HepG2 (cell line): ENCODE measurements around the gene GK. TPM values are rescaled to one million over a fixed set of nuclear protein-coding genes. Genes with fewer than 3 reads are reported as not detected.

Experiments used
- CEBPG ChIP-seq: IDR thresholded peaks from 2 replicates; pipeline ENCODE4 v1.6.1; 2016
- DR1 ChIP-seq: sonication (generic); formaldehyde crosslinking; IDR thresholded peaks from 2 replicates; pipeline ENCODE4 v1.8.0; 2021; ENCODE audit warnings: mild to moderate bottlenecking, missing genetic modification reagents, inconsistent platforms
- HCFC1 ChIP-seq: fragments of 150-350 bp; IDR thresholded peaks from 2 replicates; pipeline ENCODE4 v1.6.1; 2014; ENCODE audit warnings: low read depth, low read length
- HNF4A ChIP-seq: sonication (generic); formaldehyde crosslinking; IDR thresholded peaks from 2 replicates; pipeline ENCODE4 v1.4.0; 2020; ENCODE audit warnings: missing genetic modification reagents
- MNT ChIP-seq: fragments of 450-650 bp; IDR thresholded peaks from 2 replicates; pipeline ENCODE4 v1.6.1; 2016
- NR3C1 ChIP-seq: sonication (generic); formaldehyde crosslinking; IDR thresholded peaks from 2 replicates; pipeline ENCODE4 v1.4.0; 2020; ENCODE audit warnings: missing genetic modification reagents
- REPIN1 ChIP-seq: sonication (generic); formaldehyde crosslinking; IDR thresholded peaks from 2 replicates; pipeline ENCODE4 v1.8.0; 2022; ENCODE audit warnings: missing genetic modification reagents, low read depth, mild to moderate bottlenecking, borderline replicate concordance
- TEAD3 ChIP-seq: optimal IDR thresholded peaks from 2 replicates; pipeline ENCODE3; 2016; ENCODE audit warnings: borderline replicate concordance
- XBP1 ChIP-seq: sonication (generic); formaldehyde crosslinking; IDR thresholded peaks from 2 replicates; pipeline ENCODE4 v1.5.0; 2020; ENCODE audit warnings: missing genetic modification reagents
- YEATS4 ChIP-seq: sonication (generic); formaldehyde crosslinking; IDR thresholded peaks from 2 replicates; pipeline ENCODE4 v1.4.0; 2020; ENCODE audit warnings: missing genetic modification reagents, borderline replicate concordance
- ZBTB3 ChIP-seq: sonication (generic); formaldehyde crosslinking; IDR thresholded peaks from 2 replicates; pipeline ENCODE4 v1.4.0; 2020; ENCODE audit warnings: low read depth, mild to moderate bottlenecking, moderate library complexity, missing genetic modification reagents, borderline replicate concordance
- ZFYVE20 ChIP-seq: sonication (generic); formaldehyde crosslinking; IDR thresholded peaks from 2 replicates; pipeline ENCODE4 v1.8.0; 2023; ENCODE audit warnings: low read depth, mild to moderate bottlenecking, moderate library complexity, missing genetic modification reagents, borderline replicate concordance
- ZMYM3 ChIP-seq: sonication (generic); formaldehyde crosslinking; IDR thresholded peaks from 2 replicates; pipeline ENCODE4 v1.5.1; 2020; ENCODE audit warnings: mild to moderate bottlenecking, missing genetic modification reagents
- ZNF280B ChIP-seq: sonication (generic); formaldehyde crosslinking; IDR thresholded peaks from 2 replicates; pipeline ENCODE4 v1.5.0; 2020; ENCODE audit warnings: missing genetic modification reagents, mild to moderate bottlenecking, borderline replicate concordance
- ZNF619 ChIP-seq: sonication (generic); formaldehyde crosslinking; IDR thresholded peaks from 2 replicates; pipeline ENCODE4 v1.4.0; 2020; ENCODE audit warnings: mild to moderate bottlenecking, missing genetic modification reagents
- ZNF777 ChIP-seq: sonication (generic); formaldehyde crosslinking; IDR thresholded peaks from 2 replicates; pipeline ENCODE4 v1.4.0; 2020; ENCODE audit warnings: missing genetic modification reagents
- ZSCAN20 ChIP-seq: sonication (generic); formaldehyde crosslinking; IDR thresholded peaks from 2 replicates; pipeline ENCODE4 v1.4.0; 2020; ENCODE audit warnings: missing genetic modification reagents, mild to moderate bottlenecking, borderline replicate concordance
- polyA plus RNA-seq, 8 experiments: library from polyadenylated mRNA; depleted of rRNA in 3 of 8; stranded (reverse) in 7 of 8; unstranded in 1 of 8; fragments of >200 nt; fragmentation: Illumina TruSeq in 4 of 8; extraction: Trizol in 4 of 8; gene quantifications; 2 replicates each; pipeline versions ENCODE4 v1.2.1 to v1.2.3, GENCODE V29; 2011 to 2016; ENCODE audit warnings: low read depth in 4 of 8, missing spikeins in 1 of 8, mixed read lengths in 1 of 8; ENCODE audit not compliant: insufficient read depth in 1 of 8
- total RNA-seq, 5 experiments: library from RNA; depleted of rRNA; stranded (reverse); fragments of >200 nt; fragmentation: Illumina TruSeq; extraction: Trizol; gene quantifications; 2 replicates each; pipeline ENCODE4 v1.2.3, GENCODE V29; 2016; ENCODE audit warnings: low read depth in 1 of 5
- TF ChIP-seq, protein P1 (sequence below): sonication (generic); formaldehyde crosslinking; IDR thresholded peaks from 2 replicates; pipeline ENCODE4 v1.5.0; 2020; ENCODE audit warnings: missing genetic modification reagents, mild to moderate bottlenecking, borderline replicate concordance
- TF ChIP-seq, protein P2 (sequence below): conservative IDR thresholded peaks from 2 replicates; pipeline ENCODE4 v1.6.1; 2018; ENCODE audit warnings: missing genetic modification reagents
- TF ChIP-seq, protein P3 (sequence below): sonication (generic); formaldehyde crosslinking; IDR thresholded peaks from 2 replicates; pipeline ENCODE4 v1.5.0; 2020; ENCODE audit warnings: mild to moderate bottlenecking, missing genetic modification reagents, borderline replicate concordance

Gene GK
- total and polyA plus RNA-seq, 2 of the 13 experiments (the other 11 are each of a cell fraction or from before 2014, with no cell fraction given): 64.2 to 265 TPM

DNA sequence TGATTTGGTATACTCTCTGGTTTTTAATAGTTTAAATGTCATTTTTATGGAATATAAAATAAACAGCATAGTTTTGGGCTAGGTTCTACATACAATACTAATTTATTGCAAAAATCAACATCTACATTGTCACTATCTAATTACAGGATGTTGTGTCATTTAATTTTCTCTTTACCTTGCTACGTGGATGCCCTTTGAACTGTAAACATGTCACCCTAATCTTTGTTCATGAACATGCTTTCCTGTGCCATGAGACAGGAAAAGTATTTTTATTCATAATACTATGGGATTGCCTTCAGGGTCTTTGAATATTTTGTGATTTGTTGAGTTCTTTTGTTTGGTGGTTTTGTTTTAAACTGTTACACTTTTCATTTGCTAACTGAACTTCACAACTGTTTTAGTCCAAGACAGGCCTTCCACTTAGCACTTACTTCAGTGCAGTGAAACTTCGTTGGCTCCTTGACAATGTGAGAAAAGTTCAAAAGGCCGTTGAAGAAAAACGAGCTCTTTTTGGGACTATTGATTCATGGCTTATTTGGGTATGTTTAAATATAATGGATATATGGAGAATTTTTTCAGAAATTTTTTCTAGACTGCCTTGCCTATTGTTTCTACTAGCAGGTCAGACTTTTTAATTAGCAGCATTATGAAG lies 40.9 kb downstream of the GK start (continued):
- TF ChIP-seq, protein P1, sequence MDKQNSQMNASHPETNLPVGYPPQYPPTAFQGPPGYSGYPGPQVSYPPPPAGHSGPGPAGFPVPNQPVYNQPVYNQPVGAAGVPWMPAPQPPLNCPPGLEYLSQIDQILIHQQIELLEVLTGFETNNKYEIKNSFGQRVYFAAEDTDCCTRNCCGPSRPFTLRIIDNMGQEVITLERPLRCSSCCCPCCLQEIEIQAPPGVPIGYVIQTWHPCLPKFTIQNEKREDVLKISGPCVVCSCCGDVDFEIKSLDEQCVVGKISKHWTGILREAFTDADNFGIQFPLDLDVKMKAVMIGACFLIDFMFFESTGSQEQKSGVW: no peak
- no peak for TF ChIP-seq ZNF619 (CRISPR knock-in tag)
- no peak for TF ChIP-seq ZFYVE20 (CRISPR knock-in tag)
- TF ChIP-seq TEAD3 (CRISPR knock-in tag): no peak
- TF ChIP-seq, protein P2, sequence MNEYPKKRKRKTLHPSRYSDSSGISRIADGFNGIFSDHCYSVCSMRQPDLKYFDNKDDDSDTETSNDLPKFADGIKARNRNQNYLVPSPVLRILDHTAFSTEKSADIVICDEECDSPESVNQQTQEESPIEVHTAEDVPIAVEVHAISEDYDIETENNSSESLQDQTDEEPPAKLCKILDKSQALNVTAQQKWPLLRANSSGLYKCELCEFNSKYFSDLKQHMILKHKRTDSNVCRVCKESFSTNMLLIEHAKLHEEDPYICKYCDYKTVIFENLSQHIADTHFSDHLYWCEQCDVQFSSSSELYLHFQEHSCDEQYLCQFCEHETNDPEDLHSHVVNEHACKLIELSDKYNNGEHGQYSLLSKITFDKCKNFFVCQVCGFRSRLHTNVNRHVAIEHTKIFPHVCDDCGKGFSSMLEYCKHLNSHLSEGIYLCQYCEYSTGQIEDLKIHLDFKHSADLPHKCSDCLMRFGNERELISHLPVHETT: no peak
- no peak for TF ChIP-seq XBP1 (CRISPR knock-in tag)
- TF ChIP-seq HNF4A (CRISPR knock-in tag): peak; percentile 75
- no peak for TF ChIP-seq ZNF777 (CRISPR knock-in tag)
- no peak for TF ChIP-seq MNT
- TF ChIP-seq NR3C1: no peak
- no peak for TF ChIP-seq ZBTB3
- TF ChIP-seq CEBPG: peak; percentile 39; the same call in 1 of the 2 replicates
- no peak for TF ChIP-seq DR1 (CRISPR knock-in tag)
- no peak for TF ChIP-seq HCFC1
- TF ChIP-seq ZMYM3 (CRISPR knock-in tag): no peak
- TF ChIP-seq REPIN1 (CRISPR knock-in tag): no peak
- TF ChIP-seq ZSCAN20: no peak
- TF ChIP-seq, protein P3, sequence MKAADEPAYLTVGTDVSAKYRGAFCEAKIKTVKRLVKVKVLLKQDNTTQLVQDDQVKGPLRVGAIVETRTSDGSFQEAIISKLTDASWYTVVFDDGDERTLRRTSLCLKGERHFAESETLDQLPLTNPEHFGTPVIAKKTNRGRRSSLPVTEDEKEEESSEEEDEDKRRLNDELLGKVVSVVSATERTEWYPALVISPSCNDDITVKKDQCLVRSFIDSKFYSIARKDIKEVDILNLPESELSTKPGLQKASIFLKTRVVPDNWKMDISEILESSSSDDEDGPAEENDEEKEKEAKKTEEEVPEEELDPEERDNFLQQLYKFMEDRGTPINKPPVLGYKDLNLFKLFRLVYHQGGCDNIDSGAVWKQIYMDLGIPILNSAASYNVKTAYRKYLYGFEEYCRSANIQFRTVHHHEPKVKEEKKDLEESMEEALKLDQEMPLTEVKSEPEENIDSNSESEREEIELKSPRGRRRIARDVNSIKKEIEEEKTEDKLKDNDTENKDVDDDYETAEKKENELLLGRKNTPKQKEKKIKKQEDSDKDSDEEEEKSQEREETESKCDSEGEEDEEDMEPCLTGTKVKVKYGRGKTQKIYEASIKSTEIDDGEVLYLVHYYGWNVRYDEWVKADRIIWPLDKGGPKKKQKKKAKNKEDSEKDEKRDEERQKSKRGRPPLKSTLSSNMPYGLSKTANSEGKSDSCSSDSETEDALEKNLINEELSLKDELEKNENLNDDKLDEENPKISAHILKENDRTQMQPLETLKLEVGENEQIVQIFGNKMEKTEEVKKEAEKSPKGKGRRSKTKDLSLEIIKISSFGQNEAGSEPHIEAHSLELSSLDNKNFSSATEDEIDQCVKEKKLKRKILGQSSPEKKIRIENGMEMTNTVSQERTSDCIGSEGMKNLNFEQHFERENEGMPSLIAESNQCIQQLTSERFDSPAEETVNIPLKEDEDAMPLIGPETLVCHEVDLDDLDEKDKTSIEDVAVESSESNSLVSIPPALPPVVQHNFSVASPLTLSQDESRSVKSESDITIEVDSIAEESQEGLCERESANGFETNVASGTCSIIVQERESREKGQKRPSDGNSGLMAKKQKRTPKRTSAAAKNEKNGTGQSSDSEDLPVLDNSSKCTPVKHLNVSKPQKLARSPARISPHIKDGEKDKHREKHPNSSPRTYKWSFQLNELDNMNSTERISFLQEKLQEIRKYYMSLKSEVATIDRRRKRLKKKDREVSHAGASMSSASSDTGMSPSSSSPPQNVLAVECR (CRISPR knock-in tag): no peak
- no peak for TF ChIP-seq ZNF280B (CRISPR knock-in tag)
- no peak for TF ChIP-seq YEATS4 (CRISPR knock-in tag)
